Astrocyte of the cerebellum (primary cell): Measurements from ENCODE around the gene MRPS35.

Source experiments
- DNase-seq: peaks from one replicate; pipeline ENCODE4 v3.0.0-alpha.2; 2011; ENCODE audit warnings: low read depth
- H3K4me3 ChIP-seq: 2 replicates; pipeline ENCODE4 v1.5.1; 2011; ENCODE audit warnings: mild to moderate bottlenecking, low read depth, low read length, moderate library complexity
- in situ Hi-C: cut with HindIII; loops from 2 replicates; pipeline ENCODE4 v1.10.0; 2017; ENCODE audit warnings: low sequenced_read_pairs
- TF ChIP-seq, protein P1 (sequence below): IDR thresholded peaks from 2 replicates; pipeline ENCODE4 v1.5.1; 2012; ENCODE audit warnings: low read length, low read depth, moderate library complexity, mild to moderate bottlenecking; ENCODE audit errors: missing control alignments

The MRPS35 gene

DNA sequence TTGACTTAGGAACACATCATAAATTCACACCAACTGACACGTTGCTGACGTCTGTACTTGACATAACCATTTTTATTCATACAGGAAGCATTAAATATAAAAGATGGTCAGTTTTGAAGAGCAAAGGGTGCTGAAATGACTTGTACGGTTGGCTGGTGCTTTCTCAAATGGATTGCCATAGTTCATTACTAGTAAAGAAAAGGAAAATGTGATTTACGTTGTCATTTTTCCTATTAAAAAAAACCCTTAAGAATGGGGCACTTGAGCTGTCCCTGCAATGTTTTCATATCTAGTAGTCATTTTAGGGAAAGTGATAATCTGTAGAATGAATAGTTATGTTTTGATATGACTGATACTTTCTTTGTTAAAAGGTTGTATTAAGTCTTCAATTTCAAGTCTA lies 91.9 kb downstream of the MRPS35 start:
- in situ Hi-C loops, result no loop called here
- TF ChIP-seq, protein P1, sequence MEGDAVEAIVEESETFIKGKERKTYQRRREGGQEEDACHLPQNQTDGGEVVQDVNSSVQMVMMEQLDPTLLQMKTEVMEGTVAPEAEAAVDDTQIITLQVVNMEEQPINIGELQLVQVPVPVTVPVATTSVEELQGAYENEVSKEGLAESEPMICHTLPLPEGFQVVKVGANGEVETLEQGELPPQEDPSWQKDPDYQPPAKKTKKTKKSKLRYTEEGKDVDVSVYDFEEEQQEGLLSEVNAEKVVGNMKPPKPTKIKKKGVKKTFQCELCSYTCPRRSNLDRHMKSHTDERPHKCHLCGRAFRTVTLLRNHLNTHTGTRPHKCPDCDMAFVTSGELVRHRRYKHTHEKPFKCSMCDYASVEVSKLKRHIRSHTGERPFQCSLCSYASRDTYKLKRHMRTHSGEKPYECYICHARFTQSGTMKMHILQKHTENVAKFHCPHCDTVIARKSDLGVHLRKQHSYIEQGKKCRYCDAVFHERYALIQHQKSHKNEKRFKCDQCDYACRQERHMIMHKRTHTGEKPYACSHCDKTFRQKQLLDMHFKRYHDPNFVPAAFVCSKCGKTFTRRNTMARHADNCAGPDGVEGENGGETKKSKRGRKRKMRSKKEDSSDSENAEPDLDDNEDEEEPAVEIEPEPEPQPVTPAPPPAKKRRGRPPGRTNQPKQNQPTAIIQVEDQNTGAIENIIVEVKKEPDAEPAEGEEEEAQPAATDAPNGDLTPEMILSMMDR, result no peak
- no peak for DNase-seq
- no peak overlapping the region for H3K4me3 ChIP-seq

DNA sequence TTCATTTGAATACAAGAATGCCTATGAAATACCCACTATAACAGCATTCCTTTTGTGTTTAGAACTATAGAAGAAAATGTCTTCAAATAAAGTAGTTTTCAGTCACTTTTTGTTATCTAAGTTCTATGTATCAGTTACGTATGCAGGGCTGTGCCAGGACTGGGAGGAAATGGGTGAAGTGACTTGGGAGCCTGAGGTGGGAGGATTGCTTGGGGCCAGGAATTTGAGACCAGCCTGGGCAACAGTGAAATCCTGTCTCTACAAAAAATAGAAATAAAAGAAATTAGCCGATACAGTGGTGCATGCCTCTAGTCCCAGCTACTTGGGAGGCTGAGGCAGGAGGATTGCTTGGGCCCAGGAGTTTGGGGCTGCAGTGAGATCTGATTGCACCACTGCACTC lies 92.3 kb downstream of the MRPS35 start:
- no peak for DNase-seq
- in situ Hi-C loops, result no loop called here
- TF ChIP-seq, protein P1, result no peak
- no peak overlapping the region for H3K4me3 ChIP-seq

DNA sequence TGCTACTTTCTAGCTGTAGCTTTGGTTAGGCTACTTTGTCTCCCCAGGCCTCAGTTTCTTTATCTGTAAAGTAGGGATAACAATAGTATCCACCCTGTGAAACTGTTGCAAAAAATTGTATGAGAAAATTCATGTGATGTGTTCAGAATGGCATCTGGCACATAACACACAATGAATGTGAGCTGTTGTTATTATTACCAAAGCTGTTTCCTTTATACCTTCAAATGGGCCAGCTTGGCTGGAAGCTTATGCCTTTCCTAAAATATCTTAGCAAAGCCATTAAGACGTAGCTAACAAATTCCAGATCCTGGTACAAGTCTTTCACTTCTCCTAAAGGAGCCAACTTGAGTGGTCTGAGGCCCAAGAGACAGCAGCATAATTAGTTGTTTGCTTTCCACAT lies 94.6 kb downstream of the MRPS35 start:
- in situ Hi-C loops, result no loop called here
- TF ChIP-seq, protein P1, result no peak
- DNase-seq, result no peak
- H3K4me3 ChIP-seq, result no peak overlapping the region
